H1 (cell line): ENCODE data around the gene CDT1. TPM values are rescaled to one million over a fixed set of nuclear protein-coding genes. Genes with fewer than 3 reads are reported as not detected.
A peak's percentile ranks its signal among the peaks of the same experiment; 100 is the strongest.

ENCODE experiments used
- ASH2L ChIP-seq: fragments of 200-600, 300-600 bp; sonication (generic); IDR thresholded peaks from one replicate; pipeline ENCODE4 v1.7.1; 2017; ENCODE audit warnings: low read length
- BRCA1 ChIP-seq: IDR thresholded peaks from 2 replicates; pipeline ENCODE4 v1.6.1; 2012; ENCODE audit warnings: low read depth, low read length, improper control_type of control experiment
- CBX8 ChIP-seq: fragments of 300-800, 300-1000 bp; sonication (generic); IDR thresholded peaks from 2 replicates; pipeline ENCODE4 v1.7.1; 2016; ENCODE audit warnings: low read depth, low read length, borderline replicate concordance
- CEBPB ChIP-seq: IDR thresholded peaks from 2 replicates; pipeline ENCODE4 v1.6.1; 2012; ENCODE audit warnings: low read depth, low read length
- CHD1 ChIP-seq: IDR thresholded peaks from 2 replicates; pipeline ENCODE4 v1.6.1; 2012; ENCODE audit warnings: low read depth, low read length, improper control_type of control experiment
- CHD2 ChIP-seq: IDR thresholded peaks from 2 replicates; pipeline ENCODE4 v1.6.1; 2012; ENCODE audit warnings: low read length, improper control_type of control experiment
- CREB1 ChIP-seq: IDR thresholded peaks from 2 replicates; pipeline ENCODE4 v1.6.1; 2012; ENCODE audit warnings: inconsistent platforms
- EGR1 ChIP-seq: IDR thresholded peaks from 2 replicates; pipeline ENCODE4 v1.6.1; 2011; ENCODE audit warnings: low read depth, low read length, borderline replicate concordance
- HDAC2 ChIP-seq, 2 experiments: fragments of 300-600 bp in 1 of 2; sonication (generic) in 1 of 2; IDR thresholded peaks; 2 replicates each; pipeline ENCODE4 v1.6.1; 2011 to 2012; ENCODE audit warnings: low read depth in 2 of 2, low read length in 2 of 2, mild to moderate bottlenecking in 2 of 2, moderate library complexity in 2 of 2, borderline replicate concordance in 1 of 2, inconsistent platforms in 1 of 2
- HDAC6 ChIP-seq: IDR thresholded peaks from one replicate; pipeline ENCODE4 v1.7.1; 2012; ENCODE audit warnings: low read depth, mild to moderate bottlenecking, inconsistent platforms, low read length, moderate library complexity
- KDM4A ChIP-seq: IDR thresholded peaks from one replicate; pipeline ENCODE4 v1.7.1; 2012; ENCODE audit warnings: low read depth, mild to moderate bottlenecking, moderate library complexity, low read length, inconsistent platforms; ENCODE audit not compliant: severe bottlenecking
- MAFK ChIP-seq: IDR thresholded peaks from 2 replicates; pipeline ENCODE4 v1.6.1; 2012; ENCODE audit warnings: low read depth, mild to moderate bottlenecking, improper control_type of control experiment, low read length
- PHF8 ChIP-seq: fragments of 200-600 bp; sonication (generic); conservative IDR thresholded peaks from 2 replicates; pipeline ENCODE4 v1.7.1; 2012; ENCODE audit warnings: low read depth, mild to moderate bottlenecking, inconsistent platforms, low read length, moderate library complexity
- POU5F1 ChIP-seq: IDR thresholded peaks from 2 replicates; pipeline ENCODE4 v1.6.1; 2011; ENCODE audit warnings: low read depth, mild to moderate bottlenecking, low read length, moderate library complexity
- RAD21 ChIP-seq, 2 experiments: IDR thresholded peaks in 1 of 2; conservative IDR thresholded peaks in 1 of 2; 2 replicates each; pipeline ENCODE4 v1.6.1; 2011; ENCODE audit warnings: low read depth in 2 of 2, low read length in 2 of 2, improper control_type of control experiment in 1 of 2, inconsistent platforms in 1 of 2, mild to moderate bottlenecking in 1 of 2, moderate library complexity in 1 of 2
- RFX5 ChIP-seq: IDR thresholded peaks from 2 replicates; pipeline ENCODE4 v1.6.1; 2011; ENCODE audit warnings: low read depth, low read length, improper control_type of control experiment, borderline replicate concordance
- SIRT6 ChIP-seq: IDR thresholded peaks from one replicate; pipeline ENCODE4 v1.7.1; 2012; ENCODE audit warnings: low read length, inconsistent platforms
- SP1 ChIP-seq: IDR thresholded peaks from 2 replicates; pipeline ENCODE4 v1.6.1; 2011; ENCODE audit warnings: low read depth, low read length
- SRF ChIP-seq: IDR thresholded peaks from 2 replicates; pipeline ENCODE4 v1.6.1; 2011; ENCODE audit warnings: mild to moderate bottlenecking, low read depth, low read length, moderate library complexity
- TCF12 ChIP-seq: IDR thresholded peaks from 2 replicates; pipeline ENCODE4 v1.6.1; 2011; ENCODE audit warnings: low read depth, mild to moderate bottlenecking, low read length
- TEAD4 ChIP-seq: IDR thresholded peaks from 2 replicates; pipeline ENCODE4 v1.6.1; 2012; ENCODE audit warnings: low read depth, low read length, inconsistent platforms, mixed read lengths
- USF2 ChIP-seq: IDR thresholded peaks from 2 replicates; pipeline ENCODE4 v1.6.1; 2011; ENCODE audit warnings: low read length, improper control_type of control experiment
- ZNF274 ChIP-seq: IDR thresholded peaks from 2 replicates; pipeline ENCODE4 v1.7.0; 2012; ENCODE audit warnings: low read length, borderline replicate concordance; ENCODE audit errors: extremely low read depth
- polyA plus RNA-seq, 7 experiments: library from polyadenylated mRNA; depleted of rRNA in 3 of 7; stranded (reverse) in 5 of 7; unstranded in 2 of 7; fragments of >200 nt in 5 of 7; fragments of 200-250 nt in 2 of 7; gene quantifications; 1 replicate in 5 of 7; 2 replicates in 1 of 7; 4 replicates in 1 of 7; pipeline versions ENCODE4 v1.2.1 to v1.2.3, GENCODE V29; 2011 to 2013; ENCODE audit warnings: missing spikeins in 2 of 7, mixed read lengths in 2 of 7
- total RNA-seq: library from RNA; stranded (reverse); fragmentation: NEBNext Ultra II Directional; extraction: Animal tissue kit (Norgen Biotek cat#: 25700); gene quantifications from 2 replicates; pipeline ENCODE4 v1.2.1, GENCODE V29; 2021
- TF ChIP-seq, protein P1 (sequence below): IDR thresholded peaks from 2 replicates; pipeline ENCODE4 v1.6.1; 2012; ENCODE audit warnings: inconsistent platforms

Gene CDT1
- total and polyA plus RNA-seq, 2 of the 8 experiments (the other 6 are each of a cell fraction or from before 2014, with no cell fraction given): 76.7 to 95.4 TPM

DNA sequence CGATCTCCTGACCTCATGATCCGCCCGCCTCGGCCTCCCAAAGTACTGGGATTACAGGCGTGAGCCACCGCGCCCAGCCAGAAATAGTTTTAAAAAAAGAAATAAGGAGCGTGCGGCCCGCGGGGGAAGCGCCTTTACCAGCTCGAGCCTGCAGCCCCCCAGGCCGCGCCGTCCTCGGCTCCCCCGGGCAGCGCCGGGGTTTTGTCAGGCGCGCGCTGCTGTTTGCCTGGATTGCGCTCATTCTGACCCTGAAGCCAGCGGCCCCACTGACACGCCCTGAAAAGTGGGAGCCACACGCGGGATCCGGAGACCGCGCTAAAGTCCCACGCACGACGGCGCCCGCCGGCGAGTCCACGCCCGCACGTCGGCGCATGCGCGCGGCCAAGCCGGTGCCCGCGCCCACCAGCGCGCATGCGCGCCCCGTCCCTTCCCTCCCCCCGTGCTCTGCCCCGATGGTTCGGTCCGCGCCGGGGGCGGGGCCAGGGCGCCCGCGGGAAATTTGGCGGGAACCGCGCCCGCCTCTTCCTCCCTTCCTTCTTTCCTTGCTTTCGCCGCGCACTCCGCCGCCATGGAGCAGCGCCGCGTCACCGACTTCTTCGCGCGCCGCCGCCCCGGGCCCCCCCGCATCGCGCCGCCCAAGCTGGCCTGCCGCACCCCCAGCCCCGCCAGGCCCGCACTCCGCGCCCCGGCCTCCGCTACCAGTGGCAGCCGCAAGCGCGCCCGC, at the start of gene CDT1 (continued):
- TF ChIP-seq USF2 (no peak), HDAC6 (no peak), EGR1 (no peak), SIRT6 (no peak), PHF8 (peak; percentile 54; the same call in 1 of the 2 replicates), ASH2L (no peak), SRF (no peak), ZNF274 (no peak), RAD21 (IDR thresholded peaks at IDR 0.05 in 1 of 2, conservative IDR thresholded peaks at IDR 0.05 in 1 of 2; ENCODE audit: low read depth in 2 of 2, low read length in 2 of 2) (no peak), CREB1 (no peak), BRCA1 (no peak), SP1 (0 out of 2 replicates have a peak, but pooled peaks have one; percentile 43), CHD1 (peak; percentile 63; the same call in 1 of the 2 replicates), TCF12 (no peak), RFX5 (no peak), CBX8 (no peak), MAFK (no peak), POU5F1 (no peak), CHD2 (no peak), KDM4A (no peak), HDAC2 (IDR thresholded peaks at IDR 0.05; ENCODE audit: borderline replicate concordance in 1 of 2, low read depth in 2 of 2, low read length in 2 of 2) (peak; percentile 47 to 83; a peak in 3 of 4 replicates), TEAD4 (no peak), CEBPB (no peak)
- TF ChIP-seq, protein P1, sequence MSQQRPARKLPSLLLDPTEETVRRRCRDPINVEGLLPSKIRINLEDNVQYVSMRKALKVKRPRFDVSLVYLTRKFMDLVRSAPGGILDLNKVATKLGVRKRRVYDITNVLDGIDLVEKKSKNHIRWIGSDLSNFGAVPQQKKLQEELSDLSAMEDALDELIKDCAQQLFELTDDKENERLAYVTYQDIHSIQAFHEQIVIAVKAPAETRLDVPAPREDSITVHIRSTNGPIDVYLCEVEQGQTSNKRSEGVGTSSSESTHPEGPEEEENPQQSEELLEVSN: peak; percentile 90
